K562 (cell line): Measurements from ENCODE around the gene CEP128. TPM values are rescaled to one million over a fixed set of nuclear protein-coding genes. Genes with fewer than 3 reads are reported as not detected.

ENCODE experiments used
- ATAC-seq: fragments of 200-7000 bp; cut with Tn5 transposase; 3 replicates; pipeline ENCODE4 v1.9.1; 2020; ENCODE audit warnings: moderate library complexity
- BruUV-seq: library from RNA; stranded (reverse); fragments of 400-500 nt; replicated peaks from 2 replicates; lab custom pipeline; 2021; lab: Mats Ljungman, UMichigan
- CTCF ChIA-PET: fragments of 300-600 bp; formaldehyde crosslinking; extraction: SDS; loops from one replicate; lab custom pipeline; 2021; ENCODE audit warnings: low intra/inter-chr PET ratio; lab: Yijun Ruan, JAX
- POLR2A ChIA-PET: fragments of 300-600, 350-650 bp; sonication (Branson Sonifier 250); formaldehyde crosslinking; extraction: SDS; loops from one replicate; lab custom pipeline; 2021; ENCODE audit warnings: antibody characterized with exemption, inconsistent platforms; lab: Yijun Ruan, JAX
- DNase-seq, 4 experiments: peaks; one replicate each; pipeline versions ENCODE4 v3.0.0 to v3.0.0-alpha.2; 2011 to 2018; ENCODE audit warnings: low spot score in 3 of 4, mixed read lengths in 3 of 4; ENCODE audit errors: extremely low read depth in 1 of 4
- FAIRE-seq: peaks from 2 replicates; lab custom pipeline; 2011; peaks lifted over from hg19 to GRCh38; lab: Jason Lieb, UNC
- H2AFZ ChIP-seq: 2 replicates; pipeline ENCODE4 v1.6.0; 2011; ENCODE audit warnings: low read depth, low read length, control low read depth, inconsistent platforms
- H3K27ac ChIP-seq: fragments of 200-600 bp; 3 replicates; pipeline ENCODE4 v1.8.0; 2011; ENCODE audit warnings: low read depth, mild to moderate bottlenecking, control low read depth, inconsistent platforms, low read length, moderate library complexity, mixed read lengths; ENCODE audit errors: extremely low read depth
- H3K27me3 ChIP-seq, 2 experiments: fragments of 300-600 bp in 1 of 2; 2 replicates in 1 of 2; 3 replicates in 1 of 2; pipeline versions ENCODE4 v1.6.0 to v1.8.0; 2011; ENCODE audit warnings: inconsistent platforms in 2 of 2, low read length in 2 of 2, mild to moderate bottlenecking in 1 of 2, mixed read lengths in 1 of 2, moderate library complexity in 1 of 2; ENCODE audit not compliant: control insufficient read depth in 2 of 2, insufficient read depth in 2 of 2
- H3K36me3 ChIP-seq: fragments of 300-600 bp; 3 replicates; pipeline ENCODE4 v1.8.0; 2011; ENCODE audit warnings: mild to moderate bottlenecking, low read length, inconsistent platforms; ENCODE audit not compliant: control insufficient read depth, insufficient read depth
- H3K4me1 ChIP-seq, 2 experiments: fragments of 200-600 bp in 1 of 2; replicated peaks in 1 of 2; 2 replicates in 1 of 2; 3 replicates in 1 of 2; pipeline versions ENCODE4 v1.5.1 to v1.8.0; 2011; ENCODE audit warnings: inconsistent platforms in 2 of 2, low read length in 2 of 2, mild to moderate bottlenecking in 1 of 2, mixed read lengths in 1 of 2, moderate library complexity in 1 of 2; ENCODE audit not compliant: control insufficient read depth in 2 of 2, insufficient read depth in 2 of 2
- H3K4me2 ChIP-seq: 2 replicates; pipeline ENCODE4 v1.6.1; 2011; ENCODE audit warnings: low read length, control low read depth, inconsistent platforms, mixed read lengths; ENCODE audit not compliant: insufficient read depth
- H3K4me3 ChIP-seq: fragments of 200-600 bp; sonication (generic), shearing (Covaris generic); 2 replicates; pipeline ENCODE4 v1.5.1; 2016; ENCODE audit warnings: control low read depth, inconsistent platforms
- H3K79me2 ChIP-seq: fragments of 200-600 bp; 3 replicates; pipeline ENCODE4 v1.8.0; 2011; ENCODE audit warnings: low read length, inconsistent platforms; ENCODE audit not compliant: control insufficient read depth, insufficient read depth
- H3K9ac ChIP-seq, 2 experiments: 2 replicates each; pipeline versions ENCODE4 v1.6.0 to v1.6.1; 2011; ENCODE audit warnings: low read depth in 2 of 2, low read length in 2 of 2, control low read depth in 1 of 2, inconsistent platforms in 1 of 2, mild to moderate bottlenecking in 1 of 2, mixed read lengths in 1 of 2; ENCODE audit not compliant: insufficient read depth in 1 of 2
- H3K9me1 ChIP-seq: one replicate; pipeline ENCODE4 v1.6.0; 2011; ENCODE audit warnings: inconsistent platforms, mild to moderate bottlenecking, low read length, moderate library complexity; ENCODE audit not compliant: control insufficient read depth, insufficient read depth
- H3K9me3 ChIP-seq: replicated peaks from 2 replicates; pipeline ENCODE4 v1.5.1; 2011; ENCODE audit warnings: low read depth, low read length, inconsistent platforms; ENCODE audit not compliant: control insufficient read depth, insufficient read depth
- H4K20me1 ChIP-seq: replicated peaks from 2 replicates; pipeline ENCODE4 v1.6.1; 2011; ENCODE audit warnings: low read length, inconsistent platforms, mixed read lengths; ENCODE audit not compliant: control insufficient read depth, insufficient read depth
- BACH1 ChIP-seq: fragments of 200-800 bp; sonication (Bioruptor generic); IDR thresholded peaks from 2 replicates; pipeline ENCODE4 v1.6.1; 2016; ENCODE audit warnings: missing genetic modification characterization, missing compliant biosample characterization
- CXXC5 ChIP-seq: fragments of 250-450 bp; sonication (Bioruptor Pico); IDR thresholded peaks from 2 replicates; pipeline ENCODE4 v1.8.0; 2022; ENCODE audit warnings: inconsistent platforms, mild to moderate bottlenecking, moderate library complexity
- JUN ChIP-seq, 2 experiments: sonication (generic) in 1 of 2; formaldehyde crosslinking in 1 of 2; IDR thresholded peaks; 2 replicates each; pipeline versions ENCODE4 v1.6.1 to v1.8.0; 2012 to 2022; ENCODE audit warnings: borderline replicate concordance in 2 of 2, mild to moderate bottlenecking in 2 of 2, improper control_type of control experiment in 1 of 2, low read depth in 1 of 2, low read length in 1 of 2, missing genetic modification reagents in 1 of 2
- JUND ChIP-seq, 2 experiments: IDR thresholded peaks; 2 replicates in 1 of 2; 3 replicates in 1 of 2; pipeline ENCODE4 v1.6.1; 2011; ENCODE audit warnings: borderline replicate concordance in 2 of 2, low read depth in 2 of 2, low read length in 2 of 2, improper control_type of control experiment in 1 of 2, missing biosample characterization in 1 of 2, missing genetic modification characterization in 1 of 2, missing genetic modification reagents in 1 of 2
- MTA1 ChIP-seq: fragments of 450-650 bp; IDR thresholded peaks from 2 replicates; pipeline ENCODE4 v1.6.1; 2017; ENCODE audit warnings: borderline replicate concordance
- NFYB ChIP-seq: IDR thresholded peaks from 2 replicates; pipeline ENCODE4 v1.6.1; 2011; ENCODE audit warnings: mild to moderate bottlenecking, moderate library complexity; ENCODE audit not compliant: insufficient read length; ENCODE audit errors: extremely low read depth
- SOX6 ChIP-seq: fragments of 450-650 bp; IDR thresholded peaks from 2 replicates; pipeline ENCODE4 v1.6.1; 2014; ENCODE audit warnings: mild to moderate bottlenecking
- TCF7 ChIP-seq: sonication (generic); IDR thresholded peaks from 2 replicates; pipeline ENCODE4 v1.6.1; 2016; ENCODE audit warnings: antibody characterized with exemption, borderline replicate concordance
- TEAD4 ChIP-seq, 2 experiments: sonication (generic) in 1 of 2; formaldehyde crosslinking in 1 of 2; IDR thresholded peaks; 2 replicates each; pipeline versions ENCODE4 v1.6.1 to v1.8.0; 2012 to 2022; ENCODE audit warnings: borderline replicate concordance in 1 of 2, inconsistent platforms in 1 of 2, low read length in 1 of 2, mild to moderate bottlenecking in 1 of 2, missing genetic modification reagents in 1 of 2
- ZNF224 ChIP-seq: sonication (generic); formaldehyde crosslinking; IDR thresholded peaks from 2 replicates; pipeline ENCODE4 v1.8.0; 2022; ENCODE audit warnings: mild to moderate bottlenecking, missing genetic modification reagents
- ZNF263 ChIP-seq: sonication (generic); formaldehyde crosslinking; IDR thresholded peaks from 2 replicates; pipeline ENCODE4 v1.8.0; 2022; ENCODE audit warnings: mild to moderate bottlenecking, missing genetic modification reagents, borderline replicate concordance
- ZNF507 ChIP-seq: conservative IDR thresholded peaks from 2 replicates; pipeline ENCODE4 v1.6.1; 2017; ENCODE audit warnings: missing genetic modification characterization, missing compliant biosample characterization
- ZNF707 ChIP-seq: fragments of 250-450 bp; sonication (Bioruptor Pico); conservative IDR thresholded peaks from 2 replicates; pipeline ENCODE4 v1.8.0; 2022; ENCODE audit warnings: inconsistent platforms, mild to moderate bottlenecking, moderate library complexity
- ZNF764 ChIP-seq: fragments of 250-450 bp; sonication (Bioruptor Pico); IDR thresholded peaks from 2 replicates; pipeline ENCODE4 v1.4.0; 2020; ENCODE audit warnings: low read depth, mild to moderate bottlenecking, moderate library complexity
- WGBS: fragments of 100-300 bp; shearing (Covaris generic); methylation state at CpG from one replicate; pipeline ENCODE4 v1.1.6; 2016; ENCODE audit warnings: low coverage, mixed read lengths; ENCODE audit not compliant: insufficient coverage; ENCODE audit errors: missing lambda C conversion rate; 5-methylcytosine and 5-hydroxymethylcytosine counted together
- in situ Hi-C: fragments of 300-500 bp; cut with MboI; formaldehyde crosslinking; loops from 4 replicates; pipeline ENCODE4 v1.15.0; 2018; ENCODE audit warnings: inconsistent platforms, mixed read lengths
- intact Hi-C: fragments of 100-400 bp; cut with micrococcal nuclease; formaldehyde crosslinking; loops from 2 replicates; pipeline ENCODE4 v1.14.2; 2022
- polyA plus RNA-seq, 8 experiments: library from polyadenylated mRNA; depleted of rRNA in 4 of 8; stranded (reverse) in 5 of 8; unstranded in 3 of 8; fragments of >200 nt; fragmentation: Nextera tagmentation in 2 of 8; fragmentation: Illumina TruSeq in 1 of 8; extraction: Ambion mirVana in 2 of 8; extraction: Trizol in 1 of 8; gene quantifications; 2 replicates each; pipeline versions ENCODE4 v1.2.1 to v1.2.3, GENCODE V29; 2011 to 2014; ENCODE audit warnings: inconsistent platforms in 1 of 8, missing spikeins in 1 of 8
- total RNA-seq, 7 experiments: library from RNA; depleted of rRNA in 6 of 7; stranded (reverse); fragments of >200 nt in 6 of 7; fragmentation: Illumina TruSeq in 2 of 7; extraction: Trizol in 2 of 7; gene quantifications; 2 replicates each; pipeline versions ENCODE4 v1.2.1 to v1.2.3, GENCODE V29; 2011 to 2021; ENCODE audit warnings: low replicate concordance in 1 of 7

Gene CEP128
- total and polyA plus RNA-seq, 9 of the 15 experiments (the other 6 are each of a cell fraction or from before 2014, with no cell fraction given): 2.3 to 9.2 (median 4.6) TPM

DNA sequence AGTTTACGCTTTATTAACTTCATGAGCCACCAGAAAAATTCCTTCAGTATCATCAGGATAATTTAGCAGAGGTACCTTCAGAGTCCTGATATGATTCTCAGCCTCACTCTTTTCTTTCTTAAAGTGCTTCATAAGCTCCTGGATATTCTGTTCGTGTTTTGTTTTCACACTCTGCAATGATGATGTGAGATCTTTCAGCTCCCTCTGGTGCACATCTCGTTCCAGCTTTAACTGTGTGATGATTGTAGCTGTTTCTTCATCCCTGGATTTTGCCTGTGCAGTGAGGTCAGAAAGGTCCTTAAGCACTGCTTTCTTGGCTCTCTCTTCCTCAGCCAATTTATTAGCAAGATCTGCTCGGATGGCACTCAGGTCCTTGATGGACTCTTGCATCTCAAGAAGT is 156.7 kb downstream of the CEP128 start:
- H3K79me2 ChIP-seq: no peaks in the 10 kb centered on the region
- no peaks in the 10 kb centered on the region for H4K20me1 ChIP-seq
- H3K36me3 ChIP-seq: no peaks in the 10 kb centered on the region
- TF ChIP-seq BACH1 (tag) (no peak), TEAD4 (IDR thresholded peaks at IDR 0.05; ENCODE audit: low read length) (no peak), TEAD4 (CRISPR knock-in tag; IDR thresholded peaks at IDR 0.05; ENCODE audit: borderline replicate concordance) (no peak), ZNF764 (no peak), SOX6 (no peak), ZNF507 (tag) (no peak), JUND (IDR thresholded peaks at IDR 0.05; ENCODE audit: borderline replicate concordance, low read depth, low read length) (no peak), JUND (tag; IDR thresholded peaks at IDR 0.05; ENCODE audit: borderline replicate concordance, low read depth, low read length) (no peak), MTA1 (no peak), CXXC5 (CRISPR knock-in tag) (no peak), ZNF224 (CRISPR knock-in tag) (no peak), JUN (IDR thresholded peaks at IDR 0.05; ENCODE audit: borderline replicate concordance, low read depth, low read length) (no peak), JUN (CRISPR knock-in tag; IDR thresholded peaks at IDR 0.05; ENCODE audit: borderline replicate concordance) (no peak), NFYB (no peak), ZNF263 (CRISPR knock-in tag) (no peak), TCF7 (no peak), ZNF707 (CRISPR knock-in tag) (no peak)
- H3K27ac ChIP-seq: no peak overlapping the region
- H3K9me1 ChIP-seq: no peaks in the 10 kb centered on the region
- H3K4me3 ChIP-seq: no peak overlapping the region
- ChIA-PET CTCF (no interaction called here), POLR2A (interaction anchor here (0.6 kb wide), 1 partner anchor 17 kb away, joined by 3 read pairs; no protein-coding TSS in a partner anchor)
- intact Hi-C loops (no loop called here), in situ Hi-C loops (no loop called here)
- ATAC-seq (no peak), DNase-seq (no peak), FAIRE-seq (no peak)
- H2AFZ ChIP-seq: no peak overlapping the region
- H3K27me3 ChIP-seq: no peaks in the 10 kb centered on the region
- no peak overlapping the region for H3K9ac ChIP-seq
- H3K9me3 ChIP-seq: no peaks in the 10 kb centered on the region
- 39% methylated on average over 4 of the region's 4 CpGs for WGBS
- no peaks in the 10 kb centered on the region for H3K4me1 ChIP-seq
- BruUV-seq: no TSS peak
- H3K4me2 ChIP-seq: no peak overlapping the region
